ENCODE results near the gene CYBC1.
"Not testable (repeated sequence)": the region's sequence is repeated elsewhere in the genome, so short reads cannot be mapped to it uniquely, and the experiment has no call there.

DNA sequence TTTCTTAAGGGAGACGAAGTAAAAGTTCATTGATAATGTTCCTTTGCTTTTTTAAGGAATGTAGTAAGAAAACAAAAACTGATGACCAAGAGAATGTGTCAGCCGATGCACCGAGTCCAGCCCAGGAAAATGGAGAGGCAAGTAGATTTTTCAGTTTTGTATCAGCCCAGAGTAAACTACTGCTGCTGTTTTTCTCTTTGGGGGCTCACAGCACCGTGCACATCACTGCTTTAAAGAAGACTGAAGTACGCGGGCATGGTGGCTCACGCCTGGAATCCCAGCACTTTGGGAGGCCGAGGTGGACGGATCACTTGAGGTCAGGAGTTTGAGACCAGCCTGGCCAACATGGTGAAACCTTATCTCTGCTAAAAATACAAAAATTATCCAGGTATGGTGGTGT lies 9.4 kb upstream of the CYBC1 start:
- TF ChIP-seq EZH2 (IDR thresholded peaks at IDR 0.05); POLR2AphosphoS5 (IDR thresholded peaks at IDR 0.05; ENCODE audit: borderline replicate concordance, low read depth, low read length); FOXP2 (optimal IDR thresholded peaks at IDR 0.05; ENCODE audit: control extremely low read depth, extremely low read length, insufficient read depth): not testable (repeated sequence)

Measured in SK-N-MC (cell line).